Central memory CD4-positive, alpha-beta T cell (primary cell): ENCODE measurements around the gene PRKCE.

Source experiments
- DNase-seq: peaks from one replicate; pipeline ENCODE4 v3.0.0; 2022

PRKCE gene

GRCh38 chr2:46136953-46137352 is 485.5 kb downstream of the PRKCE start:
- DNase-seq = no peak

GRCh38 chr2:46142546-46143428 is 491.3 kb downstream of the PRKCE start:
- DNase-seq = no peak

- no peak for DNase-seq
Measured at GRCh38 chr2:46143429-46144132, 492.1 kb downstream of the PRKCE start.

GRCh38 chr2:46144133-46144800 is 492.8 kb downstream of the PRKCE start:
- DNase-seq = no peak

- no peak for DNase-seq
Measured at GRCh38 chr2:46145017-46145416, 493.5 kb downstream of the PRKCE start.

GRCh38 chr2:46145840-46146239 is 494.4 kb downstream of the PRKCE start:
- DNase-seq = no peak

- no peak for DNase-seq
Measured at GRCh38 chr2:46146866-46147502, 495.5 kb downstream of the PRKCE start.

GRCh38 chr2:46147626-46148368 is 496.3 kb downstream of the PRKCE start:
- DNase-seq = no peak

- no peak for DNase-seq
Measured at GRCh38 chr2:46148369-46148736, 496.9 kb downstream of the PRKCE start.

GRCh38 chr2:46150445-46150955 is 499.0 kb downstream of the PRKCE start:
- DNase-seq = no peak

GRCh38 chr2:46151577-46151976 is 500.1 kb downstream of the PRKCE start:
- no peak for DNase-seq

- DNase-seq = no peak
Measured at GRCh38 chr2:46153996-46154753, 502.7 kb downstream of the PRKCE start.

- no peak for DNase-seq
Measured at GRCh38 chr2:46157072-46157965, 505.8 kb downstream of the PRKCE start.

GRCh38 chr2:46157966-46158310 is 506.5 kb downstream of the PRKCE start:
- DNase-seq = no peak

- no peak for DNase-seq
Measured at GRCh38 chr2:46158661-46159060, 507.2 kb downstream of the PRKCE start.

GRCh38 chr2:46160326-46160725 is 508.9 kb downstream of the PRKCE start:
- no peak for DNase-seq

- no peak for DNase-seq
Measured at GRCh38 chr2:46161315-46161714, 509.8 kb downstream of the PRKCE start.

GRCh38 chr2:46161911-46162310 is 510.4 kb downstream of the PRKCE start:
- DNase-seq = no peak

GRCh38 chr2:46162329-46163097 is 511.0 kb downstream of the PRKCE start:
- DNase-seq = no peak

GRCh38 chr2:46163098-46163430 is 511.6 kb downstream of the PRKCE start:
- no peak for DNase-seq
